Liver (tissue), 9 donors: Measurements from ENCODE around the gene FLNA. TPM values are rescaled to one million over a fixed set of nuclear protein-coding genes. Genes with fewer than 3 reads are reported as not detected.

Source experiments
- DNase-seq: peaks from one replicate; pipeline ENCODE4 v3.0.0-alpha.2; 2017; ENCODE audit warnings: low spot score
- H3K27ac ChIP-seq, 2 donors: one replicate each; pipeline ENCODE4 v1.7.0; 2013; ENCODE audit warnings: inconsistent platforms in 2 of 2, low read length in 2 of 2, control low read depth in 1 of 2, low read depth in 1 of 2, mild to moderate bottlenecking in 1 of 2
- H3K27me3 ChIP-seq, 4 donors: one replicate each; pipeline versions ENCODE4 v1.6.1 to v1.7.0; 2013; ENCODE audit warnings: low read length in 3 of 4, inconsistent platforms in 1 of 4, mild to moderate bottlenecking in 1 of 4, moderate library complexity in 1 of 4; ENCODE audit not compliant: control insufficient read depth in 4 of 4, insufficient read depth in 4 of 4
- H3K36me3 ChIP-seq, 4 donors: one replicate each; pipeline versions ENCODE4 v1.6.1 to v1.7.0; 2013; ENCODE audit warnings: low read length in 3 of 4, mild to moderate bottlenecking in 3 of 4, low read depth in 1 of 4, moderate library complexity in 1 of 4; ENCODE audit not compliant: control insufficient read depth in 4 of 4, insufficient read depth in 3 of 4
- H3K4me1 ChIP-seq, 4 donors: one replicate each; pipeline versions ENCODE4 v1.6.1 to v1.7.0; 2013; ENCODE audit warnings: low read length in 3 of 4, mild to moderate bottlenecking in 3 of 4, moderate library complexity in 1 of 4; ENCODE audit not compliant: control insufficient read depth in 4 of 4, insufficient read depth in 4 of 4
- H3K4me3 ChIP-seq, 3 donors: one replicate each; pipeline versions ENCODE4 v1.6.1 to v1.7.0; 2013; ENCODE audit warnings: low read length in 3 of 3, control low read depth in 1 of 3, low read depth in 1 of 3, mild to moderate bottlenecking in 1 of 3
- H3K9ac ChIP-seq, 2 donors: one replicate each; pipeline ENCODE4 v1.7.0; 2013; ENCODE audit warnings: low read length in 2 of 2, mild to moderate bottlenecking in 2 of 2, moderate library complexity in 2 of 2, control low read depth in 1 of 2, low read depth in 1 of 2
- H3K9me3 ChIP-seq, 4 donors: one replicate each; pipeline versions ENCODE4 v1.6.1 to v1.7.0; 2013; ENCODE audit warnings: low read length in 3 of 4; ENCODE audit not compliant: control insufficient read depth in 4 of 4
- EGR1 ChIP-seq, 2 donors: IDR thresholded peaks; 2 replicates each; pipeline ENCODE4 v1.6.1; 2016 to 2018; ENCODE audit warnings: antibody characterized with exemption in 2 of 2, low read depth in 2 of 2
- FOXA1 ChIP-seq: IDR thresholded peaks from 2 replicates; pipeline ENCODE4 v1.6.1; 2016; ENCODE audit warnings: antibody characterized with exemption
- FOXA2 ChIP-seq: IDR thresholded peaks from 2 replicates; pipeline ENCODE4 v1.6.1; 2016; ENCODE audit warnings: antibody characterized with exemption
- HNF4G ChIP-seq: IDR thresholded peaks from 2 replicates; pipeline ENCODE4 v1.6.1; 2016; ENCODE audit warnings: antibody characterized with exemption
- NR2F2 ChIP-seq: IDR thresholded peaks from 2 replicates; pipeline ENCODE4 v1.6.1; 2016; ENCODE audit warnings: antibody characterized with exemption
- RAD21 ChIP-seq, 2 donors: IDR thresholded peaks; 2 replicates each; pipeline ENCODE4 v1.6.1; 2016; ENCODE audit warnings: antibody characterized with exemption in 2 of 2, mild to moderate bottlenecking in 2 of 2
- RXRA ChIP-seq, 2 donors: IDR thresholded peaks; 2 replicates each; pipeline ENCODE4 v1.6.1; 2017 to 2018; ENCODE audit warnings: antibody characterized with exemption in 2 of 2, mild to moderate bottlenecking in 1 of 2
- TAF1 ChIP-seq: conservative IDR thresholded peaks from 2 replicates; pipeline ENCODE4 v1.6.1; 2016; ENCODE audit warnings: antibody characterized with exemption, mild to moderate bottlenecking
- YY1 ChIP-seq: IDR thresholded peaks from 2 replicates; pipeline ENCODE4 v1.6.1; 2016; ENCODE audit warnings: antibody characterized with exemption, mild to moderate bottlenecking
- WGBS: extraction: QIAGEN DNeasy Blood & Tissue Kit; methylation state at CpG from one replicate; pipeline ENCODE4 v1.1.7; 2013; 5-methylcytosine and 5-hydroxymethylcytosine counted together
- polyA plus RNA-seq, 2 donors: library from polyadenylated mRNA; stranded (reverse) in 1 of 2; unstranded in 1 of 2; fragments of 200-250 nt in 1 of 2; fragments of >200 nt in 1 of 2; fragmentation: Nextera tagmentation in 1 of 2; extraction: Ambion mirVana in 1 of 2; gene quantifications; one replicate each; pipeline versions ENCODE4 v1.2.1 to v1.2.3, GENCODE V29; 2013 to 2015
- total RNA-seq, 2 donors: library from RNA; depleted of rRNA; stranded (reverse); fragments of >200 nt; gene quantifications; one replicate each; pipeline ENCODE4 v1.2.3, GENCODE V29; 2014
- TF ChIP-seq, protein P1 (sequence below): fragments of 150-350 bp; IDR thresholded peaks from 2 replicates; pipeline ENCODE4 v1.5.1; 2017; ENCODE audit warnings: improper control_type of control experiment, low read depth, low read length; ENCODE audit not compliant: missing input control
- TF ChIP-seq, protein P2 (sequence below): IDR thresholded peaks from 2 replicates; pipeline ENCODE4 v1.6.1; 2016; ENCODE audit warnings: antibody characterized with exemption, mild to moderate bottlenecking
- TF ChIP-seq, protein P3 (sequence below): IDR thresholded peaks from 2 replicates; pipeline ENCODE4 v1.6.1; 2016; ENCODE audit warnings: antibody characterized with exemption
- TF ChIP-seq, protein P4 (sequence below): IDR thresholded peaks from 2 replicates; pipeline ENCODE4 v1.6.1; 2016; ENCODE audit warnings: antibody characterized with exemption
- TF ChIP-seq, protein P5 (sequence below): IDR thresholded peaks from 2 replicates; pipeline ENCODE4 v1.6.1; 2016; ENCODE audit warnings: antibody characterized with exemption
- donor health status: healthy.
- donor health status: healthy.
- donor health status: healthy.
- donor health status: healthy.
- donor health status: healthy.

Gene FLNA
- total and polyA plus RNA-seq, 4 donors = 23.4 to 152 (median 118) TPM

DNA sequence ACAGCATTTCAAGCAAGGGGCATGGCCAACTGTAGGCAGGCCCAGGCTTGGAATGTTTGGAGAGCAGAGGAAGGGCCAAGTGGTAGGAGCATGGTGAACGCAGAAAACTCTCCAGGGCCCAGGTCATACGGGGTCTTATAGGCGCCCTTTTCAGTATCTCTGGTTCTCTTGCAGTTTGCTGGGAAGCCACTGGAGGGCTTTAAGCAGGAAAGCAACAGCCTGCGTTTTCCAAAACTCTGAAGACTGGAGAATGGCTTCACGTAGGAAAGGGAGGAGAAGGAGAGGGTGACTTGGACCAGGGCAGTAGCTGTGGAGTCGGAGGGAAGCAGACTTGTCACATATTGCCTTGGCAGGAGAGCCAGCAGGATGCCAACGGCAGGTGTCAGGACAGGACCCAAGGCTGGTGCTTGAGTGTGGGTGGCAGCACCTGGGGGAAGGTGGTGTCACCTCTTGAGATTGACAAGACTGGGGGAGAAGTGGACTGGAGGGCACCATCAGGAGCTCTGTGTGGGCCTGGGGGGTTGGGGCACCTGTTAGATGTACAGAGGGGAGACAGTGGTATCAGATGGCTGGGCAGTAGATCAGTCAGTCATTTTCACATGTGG, 56.9 kb downstream of the FLNA start:
- Histone ChIP-seq H3K9ac (no peak overlapping the region), H3K4me1 (no peaks in the 10 kb centered on the region), H3K27me3 (peaks cover 0 to 3% (median 0%) of the 10 kb centered on the region in 4 donors), H3K9me3 (no peaks in the 10 kb centered on the region), H3K4me3 (no peak overlapping the region), H3K36me3 (no peaks in the 10 kb centered on the region), H3K27ac (no peak overlapping the region)
- 22% methylated on average over 7 of the region's 7 CpGs for WGBS
- TF ChIP-seq RAD21 (IDR thresholded peaks at IDR 0.05) (peak; percentile 37 to 77), EGR1 (IDR thresholded peaks at IDR 0.05; ENCODE audit: low read depth in 2 of 2) (no peak)
- TF ChIP-seq, protein P1, sequence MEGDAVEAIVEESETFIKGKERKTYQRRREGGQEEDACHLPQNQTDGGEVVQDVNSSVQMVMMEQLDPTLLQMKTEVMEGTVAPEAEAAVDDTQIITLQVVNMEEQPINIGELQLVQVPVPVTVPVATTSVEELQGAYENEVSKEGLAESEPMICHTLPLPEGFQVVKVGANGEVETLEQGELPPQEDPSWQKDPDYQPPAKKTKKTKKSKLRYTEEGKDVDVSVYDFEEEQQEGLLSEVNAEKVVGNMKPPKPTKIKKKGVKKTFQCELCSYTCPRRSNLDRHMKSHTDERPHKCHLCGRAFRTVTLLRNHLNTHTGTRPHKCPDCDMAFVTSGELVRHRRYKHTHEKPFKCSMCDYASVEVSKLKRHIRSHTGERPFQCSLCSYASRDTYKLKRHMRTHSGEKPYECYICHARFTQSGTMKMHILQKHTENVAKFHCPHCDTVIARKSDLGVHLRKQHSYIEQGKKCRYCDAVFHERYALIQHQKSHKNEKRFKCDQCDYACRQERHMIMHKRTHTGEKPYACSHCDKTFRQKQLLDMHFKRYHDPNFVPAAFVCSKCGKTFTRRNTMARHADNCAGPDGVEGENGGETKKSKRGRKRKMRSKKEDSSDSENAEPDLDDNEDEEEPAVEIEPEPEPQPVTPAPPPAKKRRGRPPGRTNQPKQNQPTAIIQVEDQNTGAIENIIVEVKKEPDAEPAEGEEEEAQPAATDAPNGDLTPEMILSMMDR = peak; percentile 43
- no peak for DNase-seq

DNA sequence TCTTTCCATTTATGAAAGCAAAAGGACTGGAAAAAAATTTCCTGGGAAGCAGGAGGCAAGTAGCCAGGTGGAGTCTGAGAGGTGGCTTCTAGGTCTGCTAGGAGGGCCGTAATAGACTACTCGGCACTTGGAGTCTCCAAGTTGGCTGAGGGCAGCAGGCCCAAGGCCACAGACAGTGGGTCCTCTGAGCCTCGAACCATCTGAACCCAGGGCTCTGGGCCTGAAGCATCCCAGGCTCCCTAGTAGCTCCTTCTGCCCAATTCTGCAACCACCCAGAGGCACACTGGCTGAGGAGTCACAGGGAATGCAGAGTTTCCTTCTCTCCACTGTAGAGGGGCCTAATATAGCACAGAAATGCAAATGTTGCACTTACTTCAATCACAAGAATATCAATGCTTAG, 59.0 kb downstream of the FLNA start:
- DNase-seq = no peak
- peaks cover 0 to 3% (median 0%) of the 10 kb centered on the region in 4 donors for H3K27me3 ChIP-seq
- no peak overlapping the region for H3K27ac ChIP-seq
- WGBS = 99% methylated on average over 3 of the region's 3 CpGs
- no peaks in the 10 kb centered on the region for H3K36me3 ChIP-seq
- H3K9ac ChIP-seq = no peak overlapping the region
- no peaks in the 10 kb centered on the region for H3K9me3 ChIP-seq
- no peak overlapping the region for H3K4me3 ChIP-seq
- TF ChIP-seq, protein P2, sequence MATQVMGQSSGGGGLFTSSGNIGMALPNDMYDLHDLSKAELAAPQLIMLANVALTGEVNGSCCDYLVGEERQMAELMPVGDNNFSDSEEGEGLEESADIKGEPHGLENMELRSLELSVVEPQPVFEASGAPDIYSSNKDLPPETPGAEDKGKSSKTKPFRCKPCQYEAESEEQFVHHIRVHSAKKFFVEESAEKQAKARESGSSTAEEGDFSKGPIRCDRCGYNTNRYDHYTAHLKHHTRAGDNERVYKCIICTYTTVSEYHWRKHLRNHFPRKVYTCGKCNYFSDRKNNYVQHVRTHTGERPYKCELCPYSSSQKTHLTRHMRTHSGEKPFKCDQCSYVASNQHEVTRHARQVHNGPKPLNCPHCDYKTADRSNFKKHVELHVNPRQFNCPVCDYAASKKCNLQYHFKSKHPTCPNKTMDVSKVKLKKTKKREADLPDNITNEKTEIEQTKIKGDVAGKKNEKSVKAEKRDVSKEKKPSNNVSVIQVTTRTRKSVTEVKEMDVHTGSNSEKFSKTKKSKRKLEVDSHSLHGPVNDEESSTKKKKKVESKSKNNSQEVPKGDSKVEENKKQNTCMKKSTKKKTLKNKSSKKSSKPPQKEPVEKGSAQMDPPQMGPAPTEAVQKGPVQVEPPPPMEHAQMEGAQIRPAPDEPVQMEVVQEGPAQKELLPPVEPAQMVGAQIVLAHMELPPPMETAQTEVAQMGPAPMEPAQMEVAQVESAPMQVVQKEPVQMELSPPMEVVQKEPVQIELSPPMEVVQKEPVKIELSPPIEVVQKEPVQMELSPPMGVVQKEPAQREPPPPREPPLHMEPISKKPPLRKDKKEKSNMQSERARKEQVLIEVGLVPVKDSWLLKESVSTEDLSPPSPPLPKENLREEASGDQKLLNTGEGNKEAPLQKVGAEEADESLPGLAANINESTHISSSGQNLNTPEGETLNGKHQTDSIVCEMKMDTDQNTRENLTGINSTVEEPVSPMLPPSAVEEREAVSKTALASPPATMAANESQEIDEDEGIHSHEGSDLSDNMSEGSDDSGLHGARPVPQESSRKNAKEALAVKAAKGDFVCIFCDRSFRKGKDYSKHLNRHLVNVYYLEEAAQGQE = no peak
- TF ChIP-seq YY1 (no peak), FOXA1 (no peak), NR2F2 (no peak), HNF4G (no peak), EGR1 (IDR thresholded peaks at IDR 0.05; ENCODE audit: low read depth in 2 of 2) (no peak), TAF1 (no peak), FOXA2 (no peak), RXRA (IDR thresholded peaks at IDR 0.05) (no peak)
- TF ChIP-seq, protein P1 = no peak
- TF ChIP-seq, protein P3, sequence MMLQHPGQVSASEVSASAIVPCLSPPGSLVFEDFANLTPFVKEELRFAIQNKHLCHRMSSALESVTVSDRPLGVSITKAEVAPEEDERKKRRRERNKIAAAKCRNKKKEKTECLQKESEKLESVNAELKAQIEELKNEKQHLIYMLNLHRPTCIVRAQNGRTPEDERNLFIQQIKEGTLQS = no peak
- TF ChIP-seq, protein P4, sequence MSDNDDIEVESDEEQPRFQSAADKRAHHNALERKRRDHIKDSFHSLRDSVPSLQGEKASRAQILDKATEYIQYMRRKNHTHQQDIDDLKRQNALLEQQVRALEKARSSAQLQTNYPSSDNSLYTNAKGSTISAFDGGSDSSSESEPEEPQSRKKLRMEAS = no peak
- TF ChIP-seq, protein P5, sequence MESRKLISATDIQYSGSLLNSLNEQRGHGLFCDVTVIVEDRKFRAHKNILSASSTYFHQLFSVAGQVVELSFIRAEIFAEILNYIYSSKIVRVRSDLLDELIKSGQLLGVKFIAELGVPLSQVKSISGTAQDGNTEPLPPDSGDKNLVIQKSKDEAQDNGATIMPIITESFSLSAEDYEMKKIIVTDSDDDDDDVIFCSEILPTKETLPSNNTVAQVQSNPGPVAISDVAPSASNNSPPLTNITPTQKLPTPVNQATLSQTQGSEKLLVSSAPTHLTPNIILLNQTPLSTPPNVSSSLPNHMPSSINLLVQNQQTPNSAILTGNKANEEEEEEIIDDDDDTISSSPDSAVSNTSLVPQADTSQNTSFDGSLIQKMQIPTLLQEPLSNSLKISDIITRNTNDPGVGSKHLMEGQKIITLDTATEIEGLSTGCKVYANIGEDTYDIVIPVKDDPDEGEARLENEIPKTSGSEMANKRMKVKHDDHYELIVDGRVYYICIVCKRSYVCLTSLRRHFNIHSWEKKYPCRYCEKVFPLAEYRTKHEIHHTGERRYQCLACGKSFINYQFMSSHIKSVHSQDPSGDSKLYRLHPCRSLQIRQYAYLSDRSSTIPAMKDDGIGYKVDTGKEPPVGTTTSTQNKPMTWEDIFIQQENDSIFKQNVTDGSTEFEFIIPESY = no peak
- no peaks in the 10 kb centered on the region for H3K4me1 ChIP-seq
